Endodermal cell (in vitro differentiated cells): ENCODE data around the gene PDCD1LG2. TPM values are rescaled to one million over a fixed set of nuclear protein-coding genes. Genes with fewer than 3 reads are reported as not detected.

Source experiments
- DNase-seq: peaks from one replicate; pipeline ENCODE4 v3.0.0-alpha.2; 2017
- H3K27ac ChIP-seq: 2 replicates; pipeline ENCODE4 v1.5.1; 2013; ENCODE audit warnings: mild to moderate bottlenecking, low read depth, low read length, moderate library complexity
- H3K27me3 ChIP-seq: 2 replicates; pipeline ENCODE4 v1.6.1; 2013; ENCODE audit warnings: mild to moderate bottlenecking, low read length, moderate library complexity; ENCODE audit not compliant: insufficient read depth, control insufficient read depth, poor library complexity, severe bottlenecking
- H3K36me3 ChIP-seq: 2 replicates; pipeline ENCODE4 v1.7.0; 2013; ENCODE audit warnings: mild to moderate bottlenecking, low read length, moderate library complexity; ENCODE audit not compliant: control insufficient read depth, insufficient read depth
- H3K4me1 ChIP-seq: one replicate; pipeline ENCODE4 v1.7.0; 2013; ENCODE audit warnings: low read length; ENCODE audit not compliant: control insufficient read depth, insufficient read depth
- H3K4me3 ChIP-seq: 2 replicates; pipeline ENCODE4 v1.5.1; 2013; ENCODE audit warnings: mild to moderate bottlenecking, low read length, moderate library complexity
- H3K9ac ChIP-seq: 2 replicates; pipeline ENCODE4 v1.6.1; 2013; ENCODE audit warnings: mild to moderate bottlenecking, low read length, moderate library complexity; ENCODE audit not compliant: poor library complexity, severe bottlenecking; ENCODE audit errors: extremely low read depth
- H3K9me3 ChIP-seq: 2 replicates; pipeline ENCODE4 v1.6.1; 2013; ENCODE audit warnings: mild to moderate bottlenecking, low read length, moderate library complexity; ENCODE audit not compliant: control insufficient read depth
- H3K27ac Mint-ChIP-seq: 2 replicates; pipeline ENCODE4 v1.8.0; 2020; ENCODE audit warnings: mixed read lengths
- H3K27me3 Mint-ChIP-seq: 2 replicates; pipeline ENCODE4 v1.8.0; 2021; ENCODE audit warnings: mild to moderate bottlenecking, mixed read lengths; ENCODE audit not compliant: insufficient read depth
- H3K36me3 Mint-ChIP-seq: 2 replicates; pipeline ENCODE4 v1.8.0; 2020; ENCODE audit warnings: low read depth, mixed read lengths
- H3K4me1 Mint-ChIP-seq: 2 replicates; pipeline ENCODE4 v1.8.0; 2020; ENCODE audit warnings: mixed read lengths
- H3K4me3 Mint-ChIP-seq: 2 replicates; pipeline ENCODE4 v1.8.0; 2020; ENCODE audit warnings: mild to moderate bottlenecking, moderate library complexity, mixed read lengths
- H3K9me3 Mint-ChIP-seq: 2 replicates; pipeline ENCODE4 v1.8.0; 2020; ENCODE audit warnings: mild to moderate bottlenecking, mixed read lengths
- CTCF ChIP-seq: fragments of 200-600 bp; sonication (generic); conservative IDR thresholded peaks from 2 replicates; pipeline ENCODE4 v1.5.0; 2021; ENCODE audit warnings: antibody characterized with exemption, mild to moderate bottlenecking
- WGBS, 2 experiments: methylation state at CpG; one replicate each; pipeline versions ENCODE4 v1.1.5 to v1.1.7; 2013; ENCODE audit warnings: missing lambda C conversion rate in 2 of 2, mixed read lengths in 1 of 2; ENCODE audit not compliant: insufficient coverage in 1 of 2, insufficient read length in 1 of 2; 5-methylcytosine and 5-hydroxymethylcytosine counted together
- total RNA-seq, 2 donors: library from RNA; stranded (reverse); fragmentation: NEBNext Ultra II Directional in 1 of 2; extraction: Animal tissue kit (Norgen Biotek cat#: 25700) in 1 of 2; gene quantifications; 2 replicates in 1 of 2; 3 replicates in 1 of 2; pipeline ENCODE4 v1.2.1, GENCODE V29; 2021

PDCD1LG2 gene
- total RNA-seq, 2 donors from 2014 or later, result not detected

GRCh38 chr9:5543875-5544702 is 33.8 kb downstream of the PDCD1LG2 start:
- Mint-ChIP-seq H3K4me1 (peaks cover 9% of the 10 kb centered on the region), H3K27me3 (no peaks in the 10 kb centered on the region), H3K9me3 (no peaks in the 10 kb centered on the region), H3K36me3 (no peaks in the 10 kb centered on the region), H3K4me3 (no peak overlapping the region), H3K27ac (no peak overlapping the region)
- H3K27ac ChIP-seq, result no peak overlapping the region
- H3K9me3 ChIP-seq, result no peaks in the 10 kb centered on the region
- H3K4me1 ChIP-seq, result no peaks in the 10 kb centered on the region
- no peak overlapping the region for H3K4me3 ChIP-seq
- H3K27me3 ChIP-seq, result no peaks in the 10 kb centered on the region
- TF ChIP-seq CTCF, result no peak
- H3K9ac ChIP-seq, result no peak overlapping the region
- 14 to 42% methylated on average over 1 to 2 of the region's 2 CpGs for WGBS, 2 experiments
- H3K36me3 ChIP-seq, result no peaks in the 10 kb centered on the region
- no peak for DNase-seq

- WGBS, 2 experiments, result 85 to 89% methylated on average over 3 to 4 of the region's 4 CpGs
- Mint-ChIP-seq H3K36me3 (no peaks in the 10 kb centered on the region), H3K4me3 (no peak overlapping the region), H3K27ac (no peak overlapping the region), H3K27me3 (no peaks in the 10 kb centered on the region), H3K4me1 (no peaks in the 10 kb centered on the region), H3K9me3 (no peaks in the 10 kb centered on the region)
- no peak for DNase-seq
- Histone ChIP-seq H3K4me1 (no peaks in the 10 kb centered on the region), H3K9me3 (no peaks in the 10 kb centered on the region), H3K27me3 (no peaks in the 10 kb centered on the region), H3K9ac (no peak overlapping the region), H3K4me3 (no peak overlapping the region), H3K27ac (no peak overlapping the region), H3K36me3 (no peaks in the 10 kb centered on the region)
- no peak for TF ChIP-seq CTCF
These were observed 39.6 kb downstream of the PDCD1LG2 start for GRCh38 chr9:5549658-5550650.

- WGBS, 2 experiments, result 89 to 90% methylated on average over 4 of the region's 4 CpGs
- Histone ChIP-seq H3K27me3 (no peaks in the 10 kb centered on the region), H3K36me3 (no peaks in the 10 kb centered on the region), H3K9me3 (no peaks in the 10 kb centered on the region), H3K9ac (no peak overlapping the region), H3K4me3 (no peak overlapping the region), H3K4me1 (peaks cover 3% of the 10 kb centered on the region), H3K27ac (no peak overlapping the region)
- Mint-ChIP-seq H3K4me3 (no peak overlapping the region), H3K4me1 (no peaks in the 10 kb centered on the region), H3K36me3 (no peaks in the 10 kb centered on the region), H3K27ac (no peak overlapping the region), H3K27me3 (no peaks in the 10 kb centered on the region), H3K9me3 (no peaks in the 10 kb centered on the region)
- DNase-seq, result no peak
- TF ChIP-seq CTCF, result no peak
These were observed 41.2 kb downstream of the PDCD1LG2 start for GRCh38 chr9:5551368-5552150.
